HepG2 (cell line): Measurements from ENCODE around the gene COBL. TPM values are rescaled to one million over a fixed set of nuclear protein-coding genes. Genes with fewer than 3 reads are reported as not detected.

Experiments used
- ARNT ChIP-seq: fragments of 450-650 bp; IDR thresholded peaks from 2 replicates; pipeline ENCODE4 v1.6.1; 2017
- HMG20B ChIP-seq: conservative IDR thresholded peaks from 2 replicates; pipeline ENCODE4 v1.6.1; 2016; ENCODE audit warnings: missing genetic modification reagents, missing compliant biosample characterization
- KAT7 ChIP-seq: IDR thresholded peaks from 2 replicates; pipeline ENCODE4 v1.6.1; 2018; ENCODE audit warnings: borderline replicate concordance, missing compliant biosample characterization
- KDM5A ChIP-seq: fragments of 200-600 bp; sonication (generic); IDR thresholded peaks from 2 replicates; pipeline ENCODE4 v1.7.0; 2018; ENCODE audit warnings: antibody characterized with exemption, mild to moderate bottlenecking, low read length, borderline replicate concordance
- PCBP2 ChIP-seq: fragments of 200-400 bp; formaldehyde crosslinking; optimal IDR thresholded peaks from 2 replicates; pipeline ENCODE3; 2018; ENCODE audit warnings: low read length, low read depth; ENCODE audit not compliant: poor library complexity, severe bottlenecking
- ZNF143 ChIP-seq: sonication (generic); formaldehyde crosslinking; IDR thresholded peaks from 2 replicates; pipeline ENCODE4 v1.4.0; 2020; ENCODE audit warnings: missing genetic modification reagents
- ZSCAN12 ChIP-seq: sonication (generic); formaldehyde crosslinking; IDR thresholded peaks from 2 replicates; pipeline ENCODE4 v1.9.0; 2021; ENCODE audit warnings: mild to moderate bottlenecking, missing genetic modification reagents
- polyA plus RNA-seq, 8 experiments: library from polyadenylated mRNA; depleted of rRNA in 3 of 8; stranded (reverse) in 7 of 8; unstranded in 1 of 8; fragments of >200 nt; fragmentation: Illumina TruSeq in 4 of 8; extraction: Trizol in 4 of 8; gene quantifications; 2 replicates each; pipeline versions ENCODE4 v1.2.1 to v1.2.3, GENCODE V29; 2011 to 2016; ENCODE audit warnings: low read depth in 4 of 8, missing spikeins in 1 of 8, mixed read lengths in 1 of 8; ENCODE audit not compliant: insufficient read depth in 1 of 8
- total RNA-seq, 5 experiments: library from RNA; depleted of rRNA; stranded (reverse); fragments of >200 nt; fragmentation: Illumina TruSeq; extraction: Trizol; gene quantifications; 2 replicates each; pipeline ENCODE4 v1.2.3, GENCODE V29; 2016; ENCODE audit warnings: low read depth in 1 of 5
- TF ChIP-seq, protein P1 (sequence below): sonication (generic); formaldehyde crosslinking; IDR thresholded peaks from 2 replicates; pipeline ENCODE4 v1.4.0; 2020; ENCODE audit warnings: mild to moderate bottlenecking, missing genetic modification reagents, borderline replicate concordance
- TF ChIP-seq, protein P2 (sequence below): IDR thresholded peaks from 2 replicates; pipeline ENCODE4 v1.6.1; 2016; ENCODE audit warnings: missing compliant biosample characterization, missing genetic modification reagents, borderline replicate concordance
- TF ChIP-seq, protein P3 (sequence below): sonication (generic); formaldehyde crosslinking; IDR thresholded peaks from 2 replicates; pipeline ENCODE4 v1.4.0; 2020; ENCODE audit warnings: missing genetic modification reagents, mild to moderate bottlenecking, borderline replicate concordance
- TF ChIP-seq, protein P4 (sequence below): sonication (generic); formaldehyde crosslinking; IDR thresholded peaks from 2 replicates; pipeline ENCODE4 v1.4.0; 2020; ENCODE audit warnings: missing genetic modification reagents, borderline replicate concordance
- TF ChIP-seq, protein P5 (sequence below): sonication (generic); formaldehyde crosslinking; IDR thresholded peaks from 2 replicates; pipeline ENCODE4 v1.8.0; 2022; ENCODE audit warnings: missing genetic modification reagents, mild to moderate bottlenecking, moderate library complexity, borderline replicate concordance
- TF ChIP-seq, protein P6 (sequence below): sonication (generic); formaldehyde crosslinking; IDR thresholded peaks from 2 replicates; pipeline ENCODE4 v1.8.0; 2022; ENCODE audit warnings: low read depth, missing genetic modification reagents

The COBL gene
- total and polyA plus RNA-seq, 2 of the 13 experiments (the other 11 are each of a cell fraction or from before 2014, with no cell fraction given), result 3.8 to 4.9 TPM

DNA sequence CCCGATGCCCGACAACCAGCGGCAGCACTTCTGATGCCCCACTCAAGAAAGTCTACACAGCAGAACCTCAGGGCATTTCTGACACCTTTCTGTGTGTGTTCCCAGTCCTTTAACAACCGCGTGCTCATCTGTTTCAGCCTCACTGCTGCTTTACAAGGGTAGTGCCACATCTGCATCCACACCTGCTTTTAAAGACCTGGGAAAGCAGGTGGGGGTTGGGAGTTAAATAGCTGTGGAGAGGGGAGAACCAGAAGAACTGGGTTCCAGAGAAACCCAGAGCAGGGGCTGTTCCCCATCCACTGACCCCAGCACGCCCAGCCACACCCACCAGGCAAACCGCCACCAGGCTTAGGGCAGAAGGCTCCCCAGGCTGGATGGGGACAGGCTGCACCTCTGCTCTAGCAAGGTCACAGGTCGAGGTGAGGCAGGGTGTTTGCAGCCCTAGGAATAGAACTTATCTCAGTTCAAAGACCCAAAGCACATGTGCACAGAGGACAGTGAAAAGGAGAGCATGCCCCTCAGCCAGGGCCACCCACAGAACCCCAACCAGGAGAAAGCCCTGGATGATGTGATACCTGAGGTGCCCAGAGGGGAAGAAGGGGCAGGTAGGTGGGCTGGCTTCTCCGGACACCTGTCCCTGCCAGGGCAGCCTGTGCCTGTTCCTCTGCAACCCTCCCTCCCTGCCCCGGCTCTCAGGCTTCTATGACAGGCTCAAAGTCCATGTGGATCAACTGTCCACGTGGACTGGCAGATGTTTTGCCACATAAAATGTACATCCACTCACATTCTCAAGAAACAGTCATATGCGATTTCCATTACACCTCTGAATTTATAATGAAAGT, 51.3 kb downstream of the COBL start (continued):
- no peak for TF ChIP-seq ZSCAN12 (CRISPR knock-in tag)
- TF ChIP-seq, protein P1, sequence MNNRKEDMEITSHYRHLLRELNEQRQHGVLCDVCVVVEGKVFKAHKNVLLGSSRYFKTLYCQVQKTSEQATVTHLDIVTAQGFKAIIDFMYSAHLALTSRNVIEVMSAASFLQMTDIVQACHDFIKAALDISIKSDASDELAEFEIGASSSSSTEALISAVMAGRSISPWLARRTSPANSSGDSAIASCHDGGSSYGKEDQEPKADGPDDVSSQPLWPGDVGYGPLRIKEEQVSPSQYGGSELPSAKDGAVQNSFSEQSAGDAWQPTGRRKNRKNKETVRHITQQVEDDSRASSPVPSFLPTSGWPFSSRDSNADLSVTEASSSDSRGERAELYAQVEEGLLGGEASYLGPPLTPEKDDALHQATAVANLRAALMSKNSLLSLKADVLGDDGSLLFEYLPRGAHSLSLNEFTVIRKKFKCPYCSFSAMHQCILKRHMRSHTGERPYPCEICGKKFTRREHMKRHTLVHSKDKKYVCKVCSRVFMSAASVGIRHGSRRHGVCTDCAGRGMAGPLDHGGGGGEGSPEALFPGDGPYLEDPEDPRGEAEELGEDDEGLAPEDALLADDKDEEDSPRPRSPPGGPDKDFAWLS (CRISPR knock-in tag), result no peak
- TF ChIP-seq, protein P2, sequence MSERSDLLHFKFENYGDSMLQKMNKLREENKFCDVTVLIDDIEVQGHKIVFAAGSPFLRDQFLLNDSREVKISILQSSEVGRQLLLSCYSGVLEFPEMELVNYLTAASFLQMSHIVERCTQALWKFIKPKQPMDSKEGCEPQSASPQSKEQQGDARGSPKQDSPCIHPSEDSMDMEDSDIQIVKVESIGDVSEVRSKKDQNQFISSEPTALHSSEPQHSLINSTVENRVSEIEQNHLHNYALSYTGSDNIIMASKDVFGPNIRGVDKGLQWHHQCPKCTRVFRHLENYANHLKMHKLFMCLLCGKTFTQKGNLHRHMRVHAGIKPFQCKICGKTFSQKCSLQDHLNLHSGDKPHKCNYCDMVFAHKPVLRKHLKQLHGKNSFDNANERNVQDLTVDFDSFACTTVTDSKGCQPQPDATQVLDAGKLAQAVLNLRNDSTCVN (CRISPR knock-in tag), result no peak
- TF ChIP-seq HMG20B (CRISPR knock-in tag), result no peak
- TF ChIP-seq, protein P3, sequence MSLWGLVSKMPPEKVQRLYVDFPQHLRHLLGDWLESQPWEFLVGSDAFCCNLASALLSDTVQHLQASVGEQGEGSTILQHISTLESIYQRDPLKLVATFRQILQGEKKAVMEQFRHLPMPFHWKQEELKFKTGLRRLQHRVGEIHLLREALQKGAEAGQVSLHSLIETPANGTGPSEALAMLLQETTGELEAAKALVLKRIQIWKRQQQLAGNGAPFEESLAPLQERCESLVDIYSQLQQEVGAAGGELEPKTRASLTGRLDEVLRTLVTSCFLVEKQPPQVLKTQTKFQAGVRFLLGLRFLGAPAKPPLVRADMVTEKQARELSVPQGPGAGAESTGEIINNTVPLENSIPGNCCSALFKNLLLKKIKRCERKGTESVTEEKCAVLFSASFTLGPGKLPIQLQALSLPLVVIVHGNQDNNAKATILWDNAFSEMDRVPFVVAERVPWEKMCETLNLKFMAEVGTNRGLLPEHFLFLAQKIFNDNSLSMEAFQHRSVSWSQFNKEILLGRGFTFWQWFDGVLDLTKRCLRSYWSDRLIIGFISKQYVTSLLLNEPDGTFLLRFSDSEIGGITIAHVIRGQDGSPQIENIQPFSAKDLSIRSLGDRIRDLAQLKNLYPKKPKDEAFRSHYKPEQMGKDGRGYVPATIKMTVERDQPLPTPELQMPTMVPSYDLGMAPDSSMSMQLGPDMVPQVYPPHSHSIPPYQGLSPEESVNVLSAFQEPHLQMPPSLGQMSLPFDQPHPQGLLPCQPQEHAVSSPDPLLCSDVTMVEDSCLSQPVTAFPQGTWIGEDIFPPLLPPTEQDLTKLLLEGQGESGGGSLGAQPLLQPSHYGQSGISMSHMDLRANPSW, result no peak
- no peak for TF ChIP-seq KDM5A
- no peak for TF ChIP-seq ARNT
- TF ChIP-seq, protein P4, sequence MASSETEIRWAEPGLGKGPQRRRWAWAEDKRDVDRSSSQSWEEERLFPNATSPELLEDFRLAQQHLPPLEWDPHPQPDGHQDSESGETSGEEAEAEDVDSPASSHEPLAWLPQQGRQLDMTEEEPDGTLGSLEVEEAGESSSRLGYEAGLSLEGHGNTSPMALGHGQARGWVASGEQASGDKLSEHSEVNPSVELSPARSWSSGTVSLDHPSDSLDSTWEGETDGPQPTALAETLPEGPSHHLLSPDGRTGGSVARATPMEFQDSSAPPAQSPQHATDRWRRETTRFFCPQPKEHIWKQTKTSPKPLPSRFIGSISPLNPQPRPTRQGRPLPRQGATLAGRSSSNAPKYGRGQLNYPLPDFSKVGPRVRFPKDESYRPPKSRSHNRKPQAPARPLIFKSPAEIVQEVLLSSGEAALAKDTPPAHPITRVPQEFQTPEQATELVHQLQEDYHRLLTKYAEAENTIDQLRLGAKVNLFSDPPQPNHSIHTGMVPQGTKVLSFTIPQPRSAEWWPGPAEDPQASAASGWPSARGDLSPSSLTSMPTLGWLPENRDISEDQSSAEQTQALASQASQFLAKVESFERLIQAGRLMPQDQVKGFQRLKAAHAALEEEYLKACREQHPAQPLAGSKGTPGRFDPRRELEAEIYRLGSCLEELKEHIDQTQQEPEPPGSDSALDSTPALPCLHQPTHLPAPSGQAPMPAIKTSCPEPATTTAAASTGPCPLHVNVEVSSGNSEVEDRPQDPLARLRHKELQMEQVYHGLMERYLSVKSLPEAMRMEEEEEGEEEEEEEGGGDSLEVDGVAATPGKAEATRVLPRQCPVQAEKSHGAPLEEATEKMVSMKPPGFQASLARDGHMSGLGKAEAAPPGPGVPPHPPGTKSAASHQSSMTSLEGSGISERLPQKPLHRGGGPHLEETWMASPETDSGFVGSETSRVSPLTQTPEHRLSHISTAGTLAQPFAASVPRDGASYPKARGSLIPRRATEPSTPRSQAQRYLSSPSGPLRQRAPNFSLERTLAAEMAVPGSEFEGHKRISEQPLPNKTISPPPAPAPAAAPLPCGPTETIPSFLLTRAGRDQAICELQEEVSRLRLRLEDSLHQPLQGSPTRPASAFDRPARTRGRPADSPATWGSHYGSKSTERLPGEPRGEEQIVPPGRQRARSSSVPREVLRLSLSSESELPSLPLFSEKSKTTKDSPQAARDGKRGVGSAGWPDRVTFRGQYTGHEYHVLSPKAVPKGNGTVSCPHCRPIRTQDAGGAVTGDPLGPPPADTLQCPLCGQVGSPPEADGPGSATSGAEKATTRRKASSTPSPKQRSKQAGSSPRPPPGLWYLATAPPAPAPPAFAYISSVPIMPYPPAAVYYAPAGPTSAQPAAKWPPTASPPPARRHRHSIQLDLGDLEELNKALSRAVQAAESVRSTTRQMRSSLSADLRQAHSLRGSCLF (CRISPR knock-in tag), result no peak
- TF ChIP-seq, protein P5, sequence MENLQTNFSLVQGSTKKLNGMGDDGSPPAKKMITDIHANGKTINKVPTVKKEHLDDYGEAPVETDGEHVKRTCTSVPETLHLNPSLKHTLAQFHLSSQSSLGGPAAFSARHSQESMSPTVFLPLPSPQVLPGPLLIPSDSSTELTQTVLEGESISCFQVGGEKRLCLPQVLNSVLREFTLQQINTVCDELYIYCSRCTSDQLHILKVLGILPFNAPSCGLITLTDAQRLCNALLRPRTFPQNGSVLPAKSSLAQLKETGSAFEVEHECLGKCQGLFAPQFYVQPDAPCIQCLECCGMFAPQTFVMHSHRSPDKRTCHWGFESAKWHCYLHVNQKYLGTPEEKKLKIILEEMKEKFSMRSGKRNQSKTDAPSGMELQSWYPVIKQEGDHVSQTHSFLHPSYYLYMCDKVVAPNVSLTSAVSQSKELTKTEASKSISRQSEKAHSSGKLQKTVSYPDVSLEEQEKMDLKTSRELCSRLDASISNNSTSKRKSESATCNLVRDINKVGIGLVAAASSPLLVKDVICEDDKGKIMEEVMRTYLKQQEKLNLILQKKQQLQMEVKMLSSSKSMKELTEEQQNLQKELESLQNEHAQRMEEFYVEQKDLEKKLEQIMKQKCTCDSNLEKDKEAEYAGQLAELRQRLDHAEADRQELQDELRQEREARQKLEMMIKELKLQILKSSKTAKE, result no peak
- TF ChIP-seq PCBP2, result no peak
- TF ChIP-seq, protein P6, sequence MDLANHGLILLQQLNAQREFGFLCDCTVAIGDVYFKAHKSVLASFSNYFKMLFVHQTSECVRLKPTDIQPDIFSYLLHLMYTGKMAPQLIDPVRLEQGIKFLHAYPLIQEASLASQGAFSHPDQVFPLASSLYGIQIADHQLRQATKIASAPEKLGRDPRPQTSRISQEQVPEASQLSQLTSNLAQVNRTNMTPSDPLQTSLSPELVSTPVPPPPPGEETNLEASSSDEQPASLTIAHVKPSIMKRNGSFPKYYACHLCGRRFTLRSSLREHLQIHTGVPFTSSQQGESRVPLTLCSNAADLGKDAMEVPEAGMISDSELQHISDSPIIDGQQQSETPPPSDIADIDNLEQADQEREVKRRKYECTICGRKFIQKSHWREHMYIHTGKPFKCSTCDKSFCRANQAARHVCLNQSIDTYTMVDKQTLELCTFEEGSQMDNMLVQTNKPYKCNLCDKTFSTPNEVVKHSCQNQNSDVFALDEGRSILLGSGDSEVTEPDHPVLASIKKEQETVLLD, result no peak
- no peak for TF ChIP-seq ZNF143 (CRISPR knock-in tag)
- no peak for TF ChIP-seq KAT7
